HepG2 (cell line): ENCODE measurements around the gene ELP6. TPM values are rescaled to one million over a fixed set of nuclear protein-coding genes. Genes with fewer than 3 reads are reported as not detected.

Experiments
- ATAC-seq: fragments of 200-7000 bp; cut with Tn5 transposase; 3 replicates; pipeline ENCODE4 v1.9.1; 2020; ENCODE audit warnings: mild to moderate bottlenecking, moderate library complexity
- BruUV-seq: library from RNA; stranded (reverse); fragments of 400-500 nt; replicated peaks from 2 replicates; lab custom pipeline; 2021; lab: Mats Ljungman, UMichigan
- CTCF ChIA-PET: fragments of 300-600 bp; formaldehyde crosslinking; extraction: SDS; loops from one replicate; lab custom pipeline; 2021; ENCODE audit warnings: low total read pairs, inconsistent platforms, low intra/inter-chr PET ratio; lab: Yijun Ruan, JAX
- POLR2A ChIA-PET: fragments of 350-600 bp; sonication (Branson Sonifier 250); formaldehyde crosslinking; loops from one replicate; lab custom pipeline; 2020; ENCODE audit warnings: antibody characterized with exemption, inconsistent platforms; lab: Yijun Ruan, JAX
- DNase-seq: peaks from one replicate; pipeline ENCODE4 v3.0.0-alpha.2; 2015; ENCODE audit warnings: low spot score
- FAIRE-seq: peaks from 3 replicates; lab custom pipeline; 2011; peaks lifted over from hg19 to GRCh38; lab: Jason Lieb, UNC
- H2AFZ ChIP-seq: one replicate; pipeline ENCODE4 v1.6.1; 2011; ENCODE audit warnings: low read length, inconsistent platforms
- H3K27ac ChIP-seq: fragments of 300-600 bp; 3 replicates; pipeline ENCODE4 v1.8.0; 2011; ENCODE audit warnings: mixed run types, mild to moderate bottlenecking, mixed read lengths, low read length, inconsistent platforms; ENCODE audit not compliant: insufficient read depth; ENCODE audit errors: extremely low read length
- H3K27me3 ChIP-seq, 2 experiments: fragments of 200-600 bp in 1 of 2; 2 replicates in 1 of 2; 3 replicates in 1 of 2; pipeline versions ENCODE4 v1.6.0 to v1.8.0; 2011; ENCODE audit warnings: low read length in 2 of 2, mild to moderate bottlenecking in 2 of 2, moderate library complexity in 2 of 2, inconsistent platforms in 1 of 2; ENCODE audit not compliant: insufficient read depth in 2 of 2, control insufficient read depth in 1 of 2
- H3K36me3 ChIP-seq, 2 experiments: fragments of 200-600 bp in 1 of 2; replicated peaks in 1 of 2; 2 replicates in 1 of 2; 3 replicates in 1 of 2; pipeline versions ENCODE4 v1.5.1 to v1.8.0; 2011; ENCODE audit warnings: low read length in 2 of 2, inconsistent platforms in 1 of 2; ENCODE audit not compliant: insufficient read depth in 2 of 2, control insufficient read depth in 1 of 2
- H3K4me1 ChIP-seq: 2 replicates; pipeline ENCODE4 v1.5.1; 2012; ENCODE audit warnings: low read length, inconsistent platforms; ENCODE audit not compliant: insufficient read depth
- H3K4me2 ChIP-seq: 2 replicates; pipeline ENCODE4 v1.6.0; 2011; ENCODE audit warnings: low read depth, low read length, inconsistent platforms
- H3K4me3 ChIP-seq, 3 experiments: fragments of 200-600 bp in 1 of 3; sonication (generic), shearing (Covaris generic) in 1 of 3; replicated peaks in 1 of 3; 2 replicates each; pipeline ENCODE4 v1.5.1; 2011 to 2016; ENCODE audit warnings: low read length in 3 of 3, inconsistent platforms in 2 of 3, low read depth in 2 of 3, mild to moderate bottlenecking in 2 of 3, control low read depth in 1 of 3, mixed read lengths in 1 of 3; ENCODE audit not compliant: insufficient read depth in 1 of 3
- H3K79me2 ChIP-seq: one replicate; pipeline ENCODE4 v1.6.1; 2011; ENCODE audit warnings: low read length, inconsistent platforms; ENCODE audit not compliant: insufficient read depth
- H3K9ac ChIP-seq: 2 replicates; pipeline ENCODE4 v1.6.0; 2011; ENCODE audit warnings: mild to moderate bottlenecking, low read depth, low read length, inconsistent platforms; ENCODE audit not compliant: insufficient read depth
- H3K9me3 ChIP-seq: 2 replicates; pipeline ENCODE4 v1.5.1; 2012; ENCODE audit warnings: mild to moderate bottlenecking, low read length
- H4K20me1 ChIP-seq: 2 replicates; pipeline ENCODE4 v1.6.0; 2011; ENCODE audit warnings: inconsistent platforms, mild to moderate bottlenecking, low read length, moderate library complexity; ENCODE audit not compliant: insufficient read depth
- CHD2 ChIP-seq: IDR thresholded peaks from 2 replicates; pipeline ENCODE4 v1.6.1; 2011; ENCODE audit warnings: low read depth, low read length, improper control_type of control experiment
- NFIC ChIP-seq: IDR thresholded peaks from 2 replicates; pipeline ENCODE4 v1.6.1; 2012; ENCODE audit warnings: mild to moderate bottlenecking, low read length, inconsistent platforms
- WGBS: methylation state at CpG from one replicate; pipeline ENCODE4 v1.1.6; 2017; ENCODE audit warnings: low lambda C conversion rate; 5-methylcytosine and 5-hydroxymethylcytosine counted together
- in situ Hi-C: cut with HindIII; loops from 2 replicates; pipeline ENCODE4 v1.10.0; 2017; ENCODE audit warnings: low pct_unique_long_range_greater_than_20kb; ENCODE audit not compliant: extremely low pct_ligation_motif_present
- intact Hi-C: fragments of 100-400 bp; cut with micrococcal nuclease; formaldehyde crosslinking; loops from one replicate; pipeline ENCODE4 v1.10.0; 2022; ENCODE audit not compliant: unreplicated experiment
- polyA plus RNA-seq, 8 experiments: library from polyadenylated mRNA; depleted of rRNA in 3 of 8; stranded (reverse) in 7 of 8; unstranded in 1 of 8; fragments of >200 nt; fragmentation: Illumina TruSeq in 4 of 8; extraction: Trizol in 4 of 8; gene quantifications; 2 replicates each; pipeline versions ENCODE4 v1.2.1 to v1.2.3, GENCODE V29; 2011 to 2016; ENCODE audit warnings: low read depth in 4 of 8, missing spikeins in 1 of 8, mixed read lengths in 1 of 8; ENCODE audit not compliant: insufficient read depth in 1 of 8
- total RNA-seq, 5 experiments: library from RNA; depleted of rRNA; stranded (reverse); fragments of >200 nt; fragmentation: Illumina TruSeq; extraction: Trizol; gene quantifications; 2 replicates each; pipeline ENCODE4 v1.2.3, GENCODE V29; 2016; ENCODE audit warnings: low read depth in 1 of 5
- TF ChIP-seq, protein P1 (sequence below): IDR thresholded peaks from 2 replicates; pipeline ENCODE4 v1.6.1; 2016; ENCODE audit warnings: low read depth, missing genetic modification reagents, missing compliant biosample characterization
- TF ChIP-seq, protein P2 (sequence below): sonication (generic); formaldehyde crosslinking; IDR thresholded peaks from 2 replicates; pipeline ENCODE4 v1.8.0; 2022; ENCODE audit warnings: missing genetic modification reagents, low read depth, mild to moderate bottlenecking, borderline replicate concordance
- TF ChIP-seq, protein P3 (sequence below): sonication (generic); formaldehyde crosslinking; IDR thresholded peaks from 2 replicates; pipeline ENCODE4 v1.8.1; 2023; ENCODE audit warnings: mild to moderate bottlenecking, missing genetic modification reagents

The ELP6 gene
- total and polyA plus RNA-seq, 2 of the 13 experiments (the other 11 are each of a cell fraction or from before 2014, with no cell fraction given) = 45.0 to 49.3 TPM

DNA sequence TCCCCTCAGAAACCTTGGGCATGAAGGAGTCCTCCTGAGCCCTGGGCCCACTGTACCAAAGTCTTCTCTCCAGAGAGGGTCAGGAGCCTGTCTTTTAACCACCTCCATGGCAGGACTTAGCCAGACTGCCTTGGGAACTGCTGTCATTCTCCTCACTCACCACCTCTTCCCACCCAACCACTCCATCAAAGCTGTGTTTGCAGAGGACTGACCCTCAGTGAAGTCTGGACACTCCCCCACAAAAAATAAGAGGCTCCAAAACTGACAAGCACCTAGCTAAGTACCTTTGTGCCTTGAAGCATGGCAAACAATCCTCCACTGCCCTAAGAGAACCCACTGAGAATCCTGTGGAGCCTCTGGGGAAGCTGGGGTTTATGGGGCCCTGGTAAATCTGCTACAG lies 35.5 kb downstream of the ELP6 start (continued):
- TF ChIP-seq, protein P1, sequence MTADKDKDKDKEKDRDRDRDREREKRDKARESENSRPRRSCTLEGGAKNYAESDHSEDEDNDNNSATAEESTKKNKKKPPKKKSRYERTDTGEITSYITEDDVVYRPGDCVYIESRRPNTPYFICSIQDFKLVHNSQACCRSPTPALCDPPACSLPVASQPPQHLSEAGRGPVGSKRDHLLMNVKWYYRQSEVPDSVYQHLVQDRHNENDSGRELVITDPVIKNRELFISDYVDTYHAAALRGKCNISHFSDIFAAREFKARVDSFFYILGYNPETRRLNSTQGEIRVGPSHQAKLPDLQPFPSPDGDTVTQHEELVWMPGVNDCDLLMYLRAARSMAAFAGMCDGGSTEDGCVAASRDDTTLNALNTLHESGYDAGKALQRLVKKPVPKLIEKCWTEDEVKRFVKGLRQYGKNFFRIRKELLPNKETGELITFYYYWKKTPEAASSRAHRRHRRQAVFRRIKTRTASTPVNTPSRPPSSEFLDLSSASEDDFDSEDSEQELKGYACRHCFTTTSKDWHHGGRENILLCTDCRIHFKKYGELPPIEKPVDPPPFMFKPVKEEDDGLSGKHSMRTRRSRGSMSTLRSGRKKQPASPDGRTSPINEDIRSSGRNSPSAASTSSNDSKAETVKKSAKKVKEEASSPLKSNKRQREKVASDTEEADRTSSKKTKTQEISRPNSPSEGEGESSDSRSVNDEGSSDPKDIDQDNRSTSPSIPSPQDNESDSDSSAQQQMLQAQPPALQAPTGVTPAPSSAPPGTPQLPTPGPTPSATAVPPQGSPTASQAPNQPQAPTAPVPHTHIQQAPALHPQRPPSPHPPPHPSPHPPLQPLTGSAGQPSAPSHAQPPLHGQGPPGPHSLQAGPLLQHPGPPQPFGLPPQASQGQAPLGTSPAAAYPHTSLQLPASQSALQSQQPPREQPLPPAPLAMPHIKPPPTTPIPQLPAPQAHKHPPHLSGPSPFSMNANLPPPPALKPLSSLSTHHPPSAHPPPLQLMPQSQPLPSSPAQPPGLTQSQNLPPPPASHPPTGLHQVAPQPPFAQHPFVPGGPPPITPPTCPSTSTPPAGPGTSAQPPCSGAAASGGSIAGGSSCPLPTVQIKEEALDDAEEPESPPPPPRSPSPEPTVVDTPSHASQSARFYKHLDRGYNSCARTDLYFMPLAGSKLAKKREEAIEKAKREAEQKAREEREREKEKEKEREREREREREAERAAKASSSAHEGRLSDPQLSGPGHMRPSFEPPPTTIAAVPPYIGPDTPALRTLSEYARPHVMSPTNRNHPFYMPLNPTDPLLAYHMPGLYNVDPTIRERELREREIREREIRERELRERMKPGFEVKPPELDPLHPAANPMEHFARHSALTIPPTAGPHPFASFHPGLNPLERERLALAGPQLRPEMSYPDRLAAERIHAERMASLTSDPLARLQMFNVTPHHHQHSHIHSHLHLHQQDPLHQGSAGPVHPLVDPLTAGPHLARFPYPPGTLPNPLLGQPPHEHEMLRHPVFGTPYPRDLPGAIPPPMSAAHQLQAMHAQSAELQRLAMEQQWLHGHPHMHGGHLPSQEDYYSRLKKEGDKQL (CRISPR knock-in tag) = no peak
- TF ChIP-seq, protein P2, sequence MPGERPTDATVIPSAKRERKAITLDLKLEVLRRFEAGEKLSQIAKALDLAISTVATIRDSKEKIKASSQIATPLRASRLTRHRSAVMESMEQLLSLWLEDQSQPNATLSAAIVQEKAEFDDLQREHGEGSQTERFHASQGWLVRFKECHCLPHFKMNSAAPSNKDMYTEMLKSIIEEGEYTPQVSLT (CRISPR knock-in tag) = no peak

DNA sequence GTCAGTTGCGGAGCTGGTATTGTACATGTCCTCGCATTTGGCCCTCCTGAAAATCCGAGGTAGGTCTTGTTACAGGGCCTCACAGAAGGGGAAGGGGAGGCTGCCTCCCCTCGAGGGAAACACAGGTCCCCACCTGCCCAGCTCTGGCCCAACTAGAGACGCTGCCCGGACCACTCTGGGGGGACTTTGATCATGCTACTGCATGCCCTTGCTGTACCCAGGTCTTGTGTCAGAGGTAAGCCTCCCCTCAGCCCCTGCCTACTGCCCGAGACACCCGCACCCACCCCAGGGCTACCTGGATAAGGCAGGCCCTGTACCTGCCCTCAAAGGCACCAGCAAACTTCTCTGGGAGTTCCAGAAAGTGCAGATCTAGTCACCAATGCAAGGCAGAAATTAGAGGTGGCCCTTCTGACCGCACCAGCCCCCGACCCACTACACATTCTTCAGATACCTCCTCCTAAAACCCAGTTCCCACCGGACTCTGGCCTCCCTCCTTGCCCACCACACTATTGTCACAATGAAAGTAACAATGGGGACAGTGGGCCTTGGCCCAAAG lies 36.8 kb downstream of the ELP6 start:
- no TSS peak for BruUV-seq
- Histone ChIP-seq H3K4me2 (peak overlapping the region; percentile 76), H3K79me2 (peaks cover 27% of the 10 kb centered on the region), H3K27ac (no peak overlapping the region), H3K36me3 (no peaks in the 10 kb centered on the region), H3K27me3 (no peaks in the 10 kb centered on the region; a peak in 1 of 5 replicates), H3K9me3 (no peaks in the 10 kb centered on the region), H3K9ac (peak overlapping the region; percentile 76; the same call in 1 of the 2 replicates), H3K4me3 (peak overlapping the region in 2 of 3 experiments; percentile 51 to 81; a peak in 4 of 6 replicates), H2AFZ (peak overlapping the region; percentile 95), H3K4me1 (peaks cover 37% of the 10 kb centered on the region), H4K20me1 (peaks cover 14% of the 10 kb centered on the region)
- TF ChIP-seq NFIC (no peak), CHD2 (no peak)
- TF ChIP-seq, protein P3, sequence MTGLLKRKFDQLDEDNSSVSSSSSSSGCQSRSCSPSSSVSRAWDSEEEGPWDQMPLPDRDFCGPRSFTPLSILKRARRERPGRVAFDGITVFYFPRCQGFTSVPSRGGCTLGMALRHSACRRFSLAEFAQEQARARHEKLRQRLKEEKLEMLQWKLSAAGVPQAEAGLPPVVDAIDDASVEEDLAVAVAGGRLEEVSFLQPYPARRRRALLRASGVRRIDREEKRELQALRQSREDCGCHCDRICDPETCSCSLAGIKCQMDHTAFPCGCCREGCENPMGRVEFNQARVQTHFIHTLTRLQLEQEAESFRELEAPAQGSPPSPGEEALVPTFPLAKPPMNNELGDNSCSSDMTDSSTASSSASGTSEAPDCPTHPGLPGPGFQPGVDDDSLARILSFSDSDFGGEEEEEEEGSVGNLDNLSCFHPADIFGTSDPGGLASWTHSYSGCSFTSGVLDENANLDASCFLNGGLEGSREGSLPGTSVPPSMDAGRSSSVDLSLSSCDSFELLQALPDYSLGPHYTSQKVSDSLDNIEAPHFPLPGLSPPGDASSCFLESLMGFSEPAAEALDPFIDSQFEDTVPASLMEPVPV (CRISPR knock-in tag) = no peak
- DNase-seq (no peak), FAIRE-seq (no peak), ATAC-seq (no peak)
- WGBS = 79% methylated on average over 6 of the region's 11 CpGs
- intact Hi-C loops = loop anchor here (5.0 kb wide), 1 partner anchor 36 kb away; the partner anchor contains the start of gene ELP6
- in situ Hi-C loops = loop anchor here (5.0 kb wide), 1 partner anchor 54 kb away; no protein-coding TSS in a partner anchor
- ChIA-PET CTCF (interaction anchor here (1.4 to 2.5 kb wide), 2 partner anchors 37 to 55 kb away, joined by 12 to 36 read pairs; no protein-coding TSS in a partner anchor), POLR2A (interaction anchor here (1.0 to 2.7 kb wide), 3 partner anchors 33 to 52 kb away, joined by 3 to 30 read pairs (median 12); no protein-coding TSS in a partner anchor)
